NCI-H510A treated with DMSO at 0.1 percent for 48 hours (cell line): Measurements from ENCODE around the gene PTPRK.
"Not testable (repeated sequence)": the region's sequence is repeated elsewhere in the genome, so short reads cannot be mapped to it uniquely, and the experiment has no call there.

Experiments
- DNase-seq: peaks from one replicate; lab custom pipeline; 2025; lab: John Stamatoyannopoulos, UW

PTPRK gene

DNA sequence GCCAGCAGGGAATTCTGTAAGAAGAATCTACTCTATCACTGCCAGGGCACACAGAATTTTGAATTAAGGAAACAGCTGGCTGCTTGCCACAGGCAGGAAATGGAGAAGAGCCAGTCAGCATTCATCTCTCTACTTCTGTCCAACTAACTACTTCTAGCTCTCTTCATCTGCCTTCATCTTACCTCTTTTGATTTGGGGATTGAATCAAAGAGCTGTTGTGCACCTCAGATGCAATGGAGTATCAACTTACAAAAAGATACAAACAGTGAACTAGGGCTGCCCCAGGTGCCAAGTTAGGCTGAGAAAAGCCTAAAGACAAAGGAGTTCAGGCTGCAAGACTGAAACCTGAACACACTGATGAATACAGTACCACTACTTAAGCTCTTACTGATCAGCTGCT, 82.0 kb downstream of the PTPRK start:
- DNase-seq = peak; percentile 12

DNA sequence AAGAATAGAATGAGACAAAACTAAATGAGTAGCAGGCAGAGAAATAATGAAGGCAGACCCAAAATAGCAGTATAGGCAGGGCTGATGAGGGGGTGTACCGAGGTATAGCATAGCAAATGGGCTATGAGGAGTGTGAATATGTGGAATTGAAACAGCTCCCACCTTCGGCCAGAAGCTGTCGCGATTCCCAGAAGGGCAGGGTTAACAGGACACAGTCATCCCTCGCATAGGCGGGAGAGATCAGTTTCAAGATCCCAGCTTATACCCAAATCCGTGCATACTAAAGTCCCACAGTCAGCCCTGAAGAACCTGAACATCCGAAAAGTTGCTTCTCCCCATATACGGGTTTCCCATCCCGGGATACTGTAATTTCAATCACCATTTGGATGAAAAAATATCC, 82.7 kb downstream of the PTPRK start:
- no peak for DNase-seq

DNA sequence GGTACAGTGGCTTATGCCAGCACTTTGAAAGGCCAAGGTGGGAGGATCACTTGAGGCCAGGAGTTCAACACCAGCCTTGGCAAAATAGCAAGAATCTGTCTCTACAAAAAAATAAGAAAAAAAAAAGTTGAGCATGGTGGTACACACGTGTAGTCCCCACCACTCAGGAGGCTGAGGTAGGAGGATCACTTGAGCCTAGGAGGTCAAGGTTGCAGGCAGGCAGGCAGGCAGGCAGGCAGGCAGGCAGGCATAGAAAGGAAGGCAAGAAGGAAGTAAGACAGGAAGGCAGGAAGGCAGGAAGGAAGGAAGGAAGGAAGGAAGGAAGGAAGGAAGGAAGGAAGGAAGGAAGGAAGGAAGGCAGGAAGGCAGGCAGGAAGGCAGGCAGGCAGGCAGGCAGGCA, 85.6 kb downstream of the PTPRK start:
- not testable (repeated sequence) for DNase-seq

DNA sequence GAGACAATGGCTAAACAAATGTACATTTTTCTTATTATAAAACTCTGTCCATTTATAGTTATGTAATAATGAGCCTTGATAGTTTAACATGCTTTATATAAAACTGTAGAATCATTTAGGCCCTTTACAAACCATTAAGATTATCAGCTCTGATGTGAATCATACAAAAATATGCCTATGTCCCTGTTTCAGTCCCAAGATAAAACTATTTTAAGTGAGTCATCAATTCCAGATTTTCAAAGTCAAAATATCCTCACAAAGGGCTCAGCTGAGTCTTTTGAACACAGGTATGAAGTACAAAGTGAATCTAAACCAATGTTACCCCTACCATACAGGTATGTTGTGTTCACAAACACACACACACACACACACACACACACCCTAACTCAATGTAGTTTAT, 88.0 kb downstream of the PTPRK start:
- no peak for DNase-seq

DNA sequence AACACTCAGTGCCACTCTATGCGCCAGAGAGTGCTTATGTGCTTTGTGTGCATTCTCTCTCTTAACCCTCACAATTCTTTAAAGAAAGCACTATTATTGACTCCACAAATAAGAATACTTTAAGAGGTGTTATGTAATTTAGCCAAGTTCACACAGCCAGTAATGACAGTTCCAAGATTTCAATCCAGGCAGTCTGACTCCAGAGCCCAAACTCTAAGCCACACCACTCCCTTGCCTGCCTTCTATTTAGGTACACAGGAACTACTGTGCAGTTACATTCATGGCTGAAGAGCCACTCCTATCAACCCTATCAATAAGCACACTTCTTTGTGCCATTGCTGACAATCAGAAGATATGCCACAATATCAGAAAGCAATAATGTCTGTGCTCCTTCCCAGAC, 93.3 kb downstream of the PTPRK start:
- no peak for DNase-seq

DNA sequence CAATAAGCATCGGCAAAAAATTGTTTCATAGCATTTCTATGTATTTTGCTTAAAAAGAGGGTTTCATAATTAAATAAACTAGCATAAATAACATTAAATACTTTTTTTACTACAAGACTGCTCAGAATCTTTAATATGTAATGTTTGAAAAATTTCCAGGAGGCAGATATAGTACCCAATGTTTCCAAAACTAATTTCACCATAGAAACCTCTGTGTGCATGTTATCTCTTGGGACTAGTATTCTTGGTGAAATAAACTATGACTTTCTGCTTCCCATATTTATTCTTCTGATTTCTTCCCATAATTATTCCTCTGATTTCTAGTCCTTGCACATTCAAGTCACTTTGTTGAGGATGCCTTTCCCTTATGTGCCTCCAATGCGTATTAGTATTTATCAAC, 94.5 kb downstream of the PTPRK start:
- DNase-seq = no peak

DNA sequence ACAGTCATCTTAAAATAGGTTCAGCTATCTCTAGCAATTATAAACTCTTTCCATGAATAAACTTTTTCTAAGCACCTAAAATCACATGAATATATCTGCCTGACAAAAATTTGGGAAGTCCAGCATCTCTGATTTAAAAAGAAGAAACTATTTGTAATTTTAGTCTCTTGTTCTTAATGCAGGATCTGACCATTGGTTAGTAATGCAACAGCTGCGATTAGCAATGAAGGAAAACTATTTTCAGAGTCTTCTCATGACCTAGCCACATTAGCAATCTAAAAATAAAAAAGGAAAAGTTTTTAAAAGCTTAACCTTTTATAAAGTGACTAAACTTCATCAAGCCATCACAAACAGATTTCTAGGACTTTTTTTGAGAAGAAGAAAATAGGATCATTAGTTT, 97.5 kb downstream of the PTPRK start:
- no peak for DNase-seq

DNA sequence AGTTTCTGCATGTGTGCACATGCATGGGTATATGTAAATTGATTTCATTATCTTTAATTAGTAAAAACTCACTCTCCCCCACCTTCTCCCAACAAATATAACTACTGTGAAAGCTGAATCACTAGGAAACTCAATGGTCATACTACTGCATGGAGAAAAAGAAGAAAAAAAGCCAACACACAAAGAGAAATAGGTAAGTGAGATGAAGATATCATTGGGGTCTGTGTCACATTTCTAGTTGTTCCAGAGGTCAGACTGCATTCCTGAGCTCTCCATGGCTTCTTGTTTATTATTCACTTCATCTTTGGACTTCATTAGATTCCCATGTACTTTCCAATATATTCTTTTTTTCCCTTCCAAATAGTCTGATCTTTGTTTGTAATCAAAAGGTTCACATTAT, 98.2 kb downstream of the PTPRK start:
- DNase-seq = no peak

DNA sequence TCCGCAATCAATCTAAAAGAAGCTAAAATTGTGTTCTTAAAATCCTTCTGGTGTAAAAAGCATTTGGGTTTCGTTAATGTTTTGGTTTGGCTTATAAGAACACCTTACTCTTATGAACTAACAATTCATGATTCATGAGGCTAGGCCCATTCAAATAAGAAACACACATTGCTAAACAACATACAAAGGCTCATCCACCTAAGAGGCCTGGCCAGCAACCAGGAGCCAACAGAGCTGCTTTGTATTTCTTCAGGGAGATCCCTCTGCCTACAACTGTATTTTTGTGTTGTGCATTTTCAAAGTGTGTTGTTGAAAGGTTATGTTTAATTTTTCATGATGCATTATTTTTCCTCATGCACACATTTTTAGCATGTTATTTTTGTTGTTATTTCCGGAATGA, 98.6 kb downstream of the PTPRK start:
- no peak for DNase-seq

DNA sequence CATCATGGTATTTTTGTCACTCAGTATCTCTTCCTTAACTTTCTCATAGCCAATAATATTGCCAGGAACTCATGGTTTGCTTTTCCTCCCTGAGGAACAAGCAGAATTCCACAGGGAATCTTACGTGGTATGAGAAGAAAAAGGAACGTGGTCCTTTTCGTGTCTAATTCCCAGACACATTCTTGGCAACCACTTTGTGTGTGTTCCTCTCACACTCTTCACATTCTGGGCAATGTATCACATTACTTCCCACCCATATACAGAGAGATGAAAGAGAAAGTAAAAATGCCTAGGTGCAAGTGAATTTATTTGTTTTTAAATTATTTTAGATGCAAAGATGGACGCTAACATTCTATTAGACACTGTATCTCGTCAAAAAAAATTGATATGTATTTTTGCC, 102.7 kb downstream of the PTPRK start:
- DNase-seq = no peak

DNA sequence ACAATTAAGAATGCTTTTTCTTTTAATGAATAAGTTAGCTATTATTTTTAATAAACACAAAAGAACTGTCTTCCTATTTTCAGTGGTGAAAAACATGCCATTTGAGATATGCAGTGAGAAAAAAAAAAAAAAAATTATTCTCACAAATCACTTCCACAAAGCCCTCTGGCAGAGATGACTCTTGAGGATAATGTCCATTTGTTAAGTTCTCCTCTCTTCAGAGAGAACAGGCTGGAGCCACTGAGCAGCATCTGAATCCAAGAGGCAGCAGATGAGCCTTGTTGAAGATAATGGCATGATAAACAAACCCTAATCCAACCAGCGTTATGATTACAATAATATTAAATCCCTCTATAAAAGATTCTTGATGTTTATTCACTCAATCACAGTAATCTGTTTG, 105.0 kb downstream of the PTPRK start:
- DNase-seq = peak; percentile 1

DNA sequence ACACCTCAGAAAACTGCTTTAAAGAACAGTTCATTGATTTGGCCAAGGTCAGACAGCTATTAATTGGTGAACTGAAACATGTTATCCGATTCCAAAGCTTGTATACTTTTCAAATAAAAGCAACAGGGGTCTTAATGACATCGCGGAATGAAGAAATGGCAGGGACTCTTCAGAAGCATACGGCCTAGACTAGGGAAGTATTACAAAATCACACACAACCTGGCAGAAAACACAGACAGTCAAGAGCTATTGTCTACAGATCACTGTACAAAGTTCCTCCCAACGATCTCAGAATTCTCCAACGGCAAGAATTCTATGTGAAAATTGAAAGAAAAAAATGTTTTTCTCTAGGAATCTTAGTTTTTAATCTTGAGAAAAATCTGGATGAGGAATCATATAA, 105.5 kb downstream of the PTPRK start:
- no peak for DNase-seq

DNA sequence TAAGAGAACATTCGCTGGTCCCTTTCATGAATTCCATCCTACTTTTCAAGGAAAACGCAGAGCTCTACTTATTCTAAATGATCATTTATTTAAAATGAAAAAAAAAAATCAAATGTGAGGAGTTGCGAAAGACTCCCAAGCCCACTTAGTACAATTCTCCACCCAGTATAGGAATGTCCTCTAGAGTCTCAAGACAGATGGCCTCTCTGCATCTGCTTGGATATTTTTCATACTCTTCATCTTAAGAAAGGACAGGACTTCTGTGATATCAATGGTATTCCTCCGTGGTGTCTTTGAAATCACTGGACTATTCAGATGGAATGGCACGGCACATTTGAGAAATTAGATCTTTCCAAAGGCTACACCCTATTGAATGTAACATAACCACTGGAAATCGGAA, 107.1 kb downstream of the PTPRK start:
- no peak for DNase-seq

DNA sequence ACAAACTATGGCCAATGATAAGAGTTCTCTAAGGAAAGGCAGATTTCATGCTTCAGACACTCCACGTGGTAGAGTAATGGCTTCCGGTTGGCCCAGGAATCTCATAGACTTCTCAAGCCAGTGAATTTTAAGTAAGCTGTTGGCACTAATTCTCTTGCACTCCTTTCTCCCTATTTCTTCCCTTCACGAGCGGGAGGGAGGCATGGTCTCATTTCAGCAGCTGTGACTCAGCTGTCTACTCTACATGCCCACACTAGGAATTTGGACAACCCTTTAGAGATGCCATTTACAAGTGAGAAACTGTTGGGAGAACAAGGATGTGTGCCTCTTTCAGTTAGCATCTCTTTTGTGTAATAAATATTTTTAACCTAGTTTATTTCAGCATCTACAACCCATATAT, 107.7 kb downstream of the PTPRK start:
- DNase-seq = no peak

DNA sequence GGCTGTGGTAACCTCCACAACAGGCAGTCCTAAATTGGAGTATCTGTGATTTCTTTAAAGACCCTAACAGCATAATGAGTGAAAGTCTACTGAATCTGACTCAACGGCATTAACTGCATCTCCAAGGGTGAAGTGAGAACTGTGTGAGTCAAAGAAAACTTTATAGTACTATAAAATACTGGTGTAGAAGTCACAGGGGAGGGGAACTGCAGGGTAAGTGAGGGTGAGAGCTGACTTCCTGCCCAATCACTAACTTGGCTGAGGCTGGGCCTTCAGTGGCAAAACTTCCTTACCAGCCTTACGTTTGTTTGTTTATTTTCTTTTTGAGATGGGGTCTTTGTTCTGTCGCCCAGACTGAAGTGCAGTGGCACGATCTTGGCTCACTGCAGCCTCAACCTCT, 109.8 kb downstream of the PTPRK start:
- DNase-seq = no peak

DNA sequence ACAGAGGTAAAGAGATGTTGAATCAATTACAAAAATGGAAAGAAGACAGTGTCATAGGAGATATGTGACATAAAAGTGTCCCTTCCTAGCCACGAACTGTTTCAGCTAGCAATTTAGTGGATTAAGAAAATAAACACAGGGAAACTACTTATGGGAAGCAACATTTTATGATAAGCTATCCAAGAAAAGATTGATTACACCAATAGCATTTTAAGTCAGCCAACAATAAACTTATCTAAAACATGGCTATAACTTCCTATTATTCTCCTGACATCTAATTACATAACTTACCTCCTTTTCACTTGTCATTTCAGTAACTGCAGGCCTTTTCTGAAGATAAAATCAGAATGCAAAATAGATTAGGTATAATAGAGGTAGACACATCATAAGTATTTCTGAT, 111.4 kb downstream of the PTPRK start:
- DNase-seq = no peak

DNA sequence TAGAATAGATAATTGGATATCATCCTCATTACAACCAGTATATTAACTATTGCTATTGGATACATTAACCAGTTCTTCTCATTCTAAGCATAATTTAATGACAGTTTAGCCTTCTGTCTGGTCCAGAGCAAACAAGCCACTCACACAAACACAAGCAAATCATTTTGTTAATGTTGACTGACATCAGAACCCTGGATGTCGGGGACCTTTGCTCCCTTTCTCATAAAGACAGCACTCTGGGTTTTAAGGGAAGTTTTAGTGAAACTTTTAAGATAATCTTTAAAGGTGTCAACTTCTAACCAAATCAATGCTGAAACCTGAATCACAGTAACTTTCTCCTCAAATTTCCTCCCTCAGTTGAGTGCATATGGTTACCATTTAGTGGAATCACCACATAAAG, 113.9 kb downstream of the PTPRK start:
- DNase-seq = no peak

DNA sequence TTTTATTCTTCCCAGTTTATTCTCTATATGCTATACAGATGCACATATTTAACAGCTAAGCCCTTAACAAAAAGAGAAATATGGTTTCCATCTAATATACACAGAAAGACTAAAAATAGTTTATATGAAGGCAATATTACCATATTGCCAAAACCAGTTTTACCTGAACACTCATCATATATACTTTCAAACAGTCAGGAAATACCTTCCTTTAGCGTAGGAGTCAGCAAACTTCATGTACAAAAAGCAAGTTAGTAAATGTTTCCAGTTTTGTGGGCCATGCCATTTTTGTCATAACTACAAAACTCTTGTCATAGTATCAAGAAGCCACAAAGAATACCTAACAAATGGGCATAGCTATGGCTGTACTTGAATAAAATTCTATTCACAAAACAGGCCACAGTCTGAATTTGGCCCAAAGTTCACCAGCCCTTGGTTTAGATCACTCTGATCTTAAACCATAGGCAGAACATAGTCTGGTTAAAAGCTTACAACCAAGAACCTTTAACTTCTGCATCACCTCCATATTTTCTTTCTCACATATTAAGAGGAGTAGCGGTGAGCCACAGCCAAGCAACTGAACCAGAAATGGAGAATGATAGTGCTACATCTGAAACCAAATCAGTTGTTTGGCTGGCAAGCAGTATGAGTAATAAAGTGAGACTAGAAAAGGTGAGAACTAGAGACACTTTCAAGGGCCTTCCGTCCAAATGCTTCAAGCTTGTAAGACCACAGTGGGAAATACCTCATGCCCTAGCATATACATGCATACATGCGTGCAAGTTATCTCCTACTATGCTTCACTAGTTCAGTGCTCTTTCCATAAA, 116.6 kb downstream of the PTPRK start:
- no peak for DNase-seq

DNA sequence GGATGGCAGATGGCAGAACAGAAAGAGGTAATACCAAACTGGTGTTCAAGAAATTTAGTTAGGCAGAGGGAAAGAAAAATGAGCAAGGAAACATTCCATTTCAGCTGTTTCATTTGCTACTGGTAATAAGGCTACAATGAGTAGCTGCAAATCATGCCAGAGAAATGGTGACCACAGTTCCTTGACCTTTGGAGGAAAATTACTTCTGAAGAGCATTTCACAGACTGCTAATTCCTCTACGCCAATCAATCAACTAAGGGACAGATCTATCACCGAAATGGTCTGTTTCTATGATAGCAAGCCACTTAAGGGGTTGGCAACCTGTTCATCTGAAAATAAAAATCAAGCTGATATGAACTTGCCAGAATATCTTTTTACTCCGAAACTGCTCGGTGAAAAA, 119.5 kb downstream of the PTPRK start:
- no peak for DNase-seq

DNA sequence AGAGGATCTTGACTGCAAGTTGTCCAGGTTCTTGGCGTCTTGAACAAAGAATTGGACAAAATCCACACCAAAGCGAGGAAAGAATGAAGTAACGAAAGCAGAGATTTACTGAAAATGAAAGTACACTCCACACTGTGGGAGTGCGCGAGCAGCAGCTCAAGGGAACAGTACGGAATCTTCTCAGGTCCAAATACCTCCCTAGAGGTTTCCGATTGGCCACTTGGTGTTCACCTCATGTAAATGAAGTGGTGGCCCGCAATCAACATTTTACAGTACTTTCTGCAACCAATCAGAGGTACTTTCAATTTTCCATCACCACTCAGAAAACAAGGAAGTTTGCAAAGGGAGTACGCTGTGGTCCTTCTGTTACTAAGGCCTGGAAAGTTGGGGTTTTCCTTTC, 122.4 kb downstream of the PTPRK start:
- no peak for DNase-seq

DNA sequence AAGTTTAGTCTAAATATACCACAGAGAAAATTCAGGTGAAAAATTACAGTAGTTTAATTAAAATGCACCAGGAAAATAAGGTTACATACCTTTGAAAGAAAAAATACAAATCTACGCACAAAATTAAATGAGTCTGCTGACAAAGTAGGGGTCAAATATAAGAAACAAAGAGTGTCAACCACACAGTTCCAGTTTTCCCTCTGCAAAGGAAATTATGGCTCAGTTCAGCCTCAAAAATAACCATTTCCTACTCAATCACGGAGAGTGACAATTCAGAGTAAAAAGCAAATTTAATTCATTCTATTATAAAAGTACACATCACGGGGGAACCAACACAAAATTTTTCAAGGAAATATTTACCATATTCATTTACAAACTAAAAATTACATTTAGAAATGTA, 124.8 kb downstream of the PTPRK start:
- DNase-seq = no peak

DNA sequence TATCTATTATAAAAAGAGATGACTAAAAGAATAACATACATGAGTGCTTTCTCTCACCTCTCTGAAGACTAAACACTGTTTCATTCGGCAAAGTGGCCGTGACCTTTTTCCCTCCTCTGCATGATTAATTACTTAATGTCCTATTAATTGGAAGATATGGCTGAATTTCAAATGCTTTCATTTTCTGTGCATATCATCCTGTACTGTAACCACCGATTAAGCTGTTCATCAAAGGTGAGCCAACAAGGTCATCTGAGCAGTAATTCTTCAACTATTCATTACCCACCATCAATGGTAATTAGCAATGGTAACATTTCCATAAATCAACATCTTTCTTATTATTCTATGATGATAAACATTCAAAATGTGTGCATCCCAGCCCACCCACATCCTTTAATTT, 125.2 kb downstream of the PTPRK start:
- DNase-seq = no peak

DNA sequence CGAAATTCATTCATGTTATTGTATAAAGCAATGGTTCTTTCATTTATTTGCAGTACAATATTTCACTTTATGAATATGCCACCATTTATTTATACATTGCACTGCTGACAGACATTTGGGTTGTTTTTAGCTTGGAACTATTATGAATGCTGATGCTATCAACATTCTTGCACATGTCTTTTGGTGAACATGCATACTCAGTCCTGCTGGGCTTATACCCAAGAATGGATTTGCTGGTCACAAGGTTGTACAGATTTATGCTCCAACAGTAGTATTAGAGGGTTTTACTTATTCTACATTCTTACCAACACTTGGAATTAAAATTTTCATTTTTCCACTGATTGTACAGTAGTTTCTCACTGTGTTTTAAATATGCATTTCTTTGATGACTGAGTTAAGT, 126.2 kb downstream of the PTPRK start:
- no peak for DNase-seq

DNA sequence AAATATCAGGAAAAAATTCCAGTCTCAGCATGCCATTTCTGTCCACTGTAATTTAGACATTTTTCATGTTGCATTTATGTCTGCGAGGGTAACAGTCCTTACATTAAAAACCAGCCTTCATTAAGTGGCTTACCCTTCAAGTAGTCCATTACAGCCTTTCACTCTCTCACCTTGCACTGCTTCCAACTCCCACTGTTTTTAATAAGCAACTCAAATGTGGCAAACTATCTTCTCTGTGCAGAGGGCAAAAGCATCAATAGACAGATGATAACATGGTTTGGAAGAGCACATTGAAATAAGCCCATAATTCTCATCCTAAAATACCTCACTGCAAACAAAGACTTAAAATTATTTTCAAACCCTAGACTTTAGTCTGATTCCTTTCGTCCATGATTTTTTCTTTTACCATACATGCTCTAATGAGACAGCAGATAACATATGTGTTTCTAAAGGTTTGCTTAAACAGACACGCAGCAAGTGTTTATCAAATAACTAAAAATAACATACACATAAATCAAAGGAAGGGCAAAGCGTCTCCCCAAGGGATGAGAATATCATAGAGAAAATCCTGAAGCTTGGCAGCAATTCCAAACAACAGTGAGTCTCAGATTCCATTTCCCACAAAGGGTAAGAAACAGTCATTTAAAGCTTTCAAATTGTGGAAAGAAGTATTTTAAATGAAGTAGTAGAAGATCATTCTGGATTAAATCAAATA, 130.4 kb downstream of the PTPRK start:
- no peak for DNase-seq
